ENCODE data around the gene MIA3. TPM values are rescaled to one million over a fixed set of nuclear protein-coding genes. Genes with fewer than 3 reads are reported as not detected.

The MIA3 gene
- total RNA-seq, 1 donor from 2014 or later = 46.3 TPM

DNA sequence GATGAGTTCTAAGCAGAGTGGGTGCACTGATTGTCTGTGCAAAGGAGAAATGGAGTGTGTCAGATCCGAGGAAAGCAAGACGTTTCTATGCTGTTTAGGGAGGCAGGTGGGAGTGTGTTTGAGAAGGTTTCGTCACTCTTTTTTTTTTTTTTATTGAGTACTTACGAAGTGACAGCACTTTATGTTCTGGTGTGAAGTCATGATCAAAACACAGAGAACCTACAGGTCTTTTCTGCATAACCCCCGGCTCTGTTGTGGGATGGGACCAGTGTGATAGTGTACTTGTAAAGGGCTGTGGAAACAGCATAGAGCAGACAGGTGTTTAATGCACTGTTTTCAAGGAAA lies 26.7 kb downstream of the MIA3 start:
- Histone ChIP-seq H3K9me3 (ENCODE audit: low read depth) (no peaks in the 10 kb centered on the region), H3K4me3 (peak overlapping the region; percentile 67), H3K27ac (no peak overlapping the region), H3K79me2 (ENCODE audit: low read depth) (peaks cover 16% of the 10 kb centered on the region), H3K9ac (peak overlapping the region; percentile 62), H3K4me1 (no peaks in the 10 kb centered on the region), H2AFZ (replicated peaks) (peak overlapping the region; percentile 60), H3K36me3 (peaks cover 12% of the 10 kb centered on the region), H3K27me3 (no peaks in the 10 kb centered on the region), H3K4me2 (peak overlapping the region; percentile 88), H4K20me1 (ENCODE audit: low read depth) (no peaks in the 10 kb centered on the region), H3F3A (ENCODE audit: low read depth) (peaks cover 26% of the 10 kb centered on the region)
- DNase-seq (ENCODE audit: low spot score) = no peak
- peaks cover 2% of the 10 kb centered on the region for H3K27me3 Mint-ChIP-seq (ENCODE audit: insufficient read depth, low read depth)
- no peaks in the 10 kb centered on the region for H3K9me3 Mint-ChIP-seq
- peak overlapping the region; percentile 94 for H3K27ac Mint-ChIP-seq
- TF ChIP-seq EZH2 (IDR thresholded peaks at IDR 0.05) = no peak
- no peak for TF ChIP-seq EZH2phosphoT487 (IDR thresholded peaks at IDR 0.05)
- TF ChIP-seq, protein P1, sequence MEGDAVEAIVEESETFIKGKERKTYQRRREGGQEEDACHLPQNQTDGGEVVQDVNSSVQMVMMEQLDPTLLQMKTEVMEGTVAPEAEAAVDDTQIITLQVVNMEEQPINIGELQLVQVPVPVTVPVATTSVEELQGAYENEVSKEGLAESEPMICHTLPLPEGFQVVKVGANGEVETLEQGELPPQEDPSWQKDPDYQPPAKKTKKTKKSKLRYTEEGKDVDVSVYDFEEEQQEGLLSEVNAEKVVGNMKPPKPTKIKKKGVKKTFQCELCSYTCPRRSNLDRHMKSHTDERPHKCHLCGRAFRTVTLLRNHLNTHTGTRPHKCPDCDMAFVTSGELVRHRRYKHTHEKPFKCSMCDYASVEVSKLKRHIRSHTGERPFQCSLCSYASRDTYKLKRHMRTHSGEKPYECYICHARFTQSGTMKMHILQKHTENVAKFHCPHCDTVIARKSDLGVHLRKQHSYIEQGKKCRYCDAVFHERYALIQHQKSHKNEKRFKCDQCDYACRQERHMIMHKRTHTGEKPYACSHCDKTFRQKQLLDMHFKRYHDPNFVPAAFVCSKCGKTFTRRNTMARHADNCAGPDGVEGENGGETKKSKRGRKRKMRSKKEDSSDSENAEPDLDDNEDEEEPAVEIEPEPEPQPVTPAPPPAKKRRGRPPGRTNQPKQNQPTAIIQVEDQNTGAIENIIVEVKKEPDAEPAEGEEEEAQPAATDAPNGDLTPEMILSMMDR (IDR thresholded peaks at IDR 0.05) = no peak
- H3K4me1 Mint-ChIP-seq = peaks cover 15% of the 10 kb centered on the region
- peak overlapping the region; percentile 97 for H3K4me3 Mint-ChIP-seq
- H3K36me3 Mint-ChIP-seq = peaks cover 3% of the 10 kb centered on the region

DNA sequence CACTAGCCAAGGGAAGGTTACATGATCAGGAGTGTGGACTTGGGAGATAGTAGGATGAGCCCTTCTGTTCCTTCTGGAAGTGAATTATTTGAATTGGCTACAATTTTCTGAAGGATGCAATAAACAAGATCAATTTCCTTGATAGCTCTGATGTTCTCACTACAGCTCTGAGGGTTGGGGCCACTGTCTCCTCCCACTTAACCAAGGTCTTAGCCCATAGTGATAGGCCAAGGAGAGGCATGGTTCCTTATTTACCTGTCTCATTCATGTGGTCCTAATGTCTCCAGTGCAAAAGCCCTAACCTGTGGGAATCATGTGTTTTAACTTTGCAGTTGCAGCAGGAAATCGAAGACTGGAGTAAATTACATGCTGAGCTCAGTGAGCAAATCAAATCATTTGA lies 34.8 kb downstream of the MIA3 start:
- Histone ChIP-seq H3K36me3 (peaks cover 31% of the 10 kb centered on the region), H3K4me3 (no peak overlapping the region), H3K9ac (no peak overlapping the region), H3K27ac (no peak overlapping the region), H3K9me3 (ENCODE audit: low read depth) (no peaks in the 10 kb centered on the region), H3F3A (ENCODE audit: low read depth) (no peaks in the 10 kb centered on the region), H3K27me3 (no peaks in the 10 kb centered on the region), H4K20me1 (ENCODE audit: low read depth) (no peaks in the 10 kb centered on the region), H3K79me2 (ENCODE audit: low read depth) (no peaks in the 10 kb centered on the region), H2AFZ (replicated peaks) (no peak overlapping the region), H3K4me1 (no peaks in the 10 kb centered on the region), H3K4me2 (no peak overlapping the region)
- H3K4me3 Mint-ChIP-seq = no peak overlapping the region
- no peaks in the 10 kb centered on the region for H3K4me1 Mint-ChIP-seq
- no peaks in the 10 kb centered on the region for H3K27me3 Mint-ChIP-seq (ENCODE audit: insufficient read depth, low read depth)
- no peaks in the 10 kb centered on the region for H3K9me3 Mint-ChIP-seq
- H3K27ac Mint-ChIP-seq = no peak overlapping the region
- peaks cover 13% of the 10 kb centered on the region for H3K36me3 Mint-ChIP-seq
- no peak for DNase-seq (ENCODE audit: low spot score)
- TF ChIP-seq, protein P1 (IDR thresholded peaks at IDR 0.05) = no peak
- TF ChIP-seq EZH2phosphoT487 (IDR thresholded peaks at IDR 0.05) = no peak
- TF ChIP-seq EZH2 (IDR thresholded peaks at IDR 0.05) = no peak

DNA sequence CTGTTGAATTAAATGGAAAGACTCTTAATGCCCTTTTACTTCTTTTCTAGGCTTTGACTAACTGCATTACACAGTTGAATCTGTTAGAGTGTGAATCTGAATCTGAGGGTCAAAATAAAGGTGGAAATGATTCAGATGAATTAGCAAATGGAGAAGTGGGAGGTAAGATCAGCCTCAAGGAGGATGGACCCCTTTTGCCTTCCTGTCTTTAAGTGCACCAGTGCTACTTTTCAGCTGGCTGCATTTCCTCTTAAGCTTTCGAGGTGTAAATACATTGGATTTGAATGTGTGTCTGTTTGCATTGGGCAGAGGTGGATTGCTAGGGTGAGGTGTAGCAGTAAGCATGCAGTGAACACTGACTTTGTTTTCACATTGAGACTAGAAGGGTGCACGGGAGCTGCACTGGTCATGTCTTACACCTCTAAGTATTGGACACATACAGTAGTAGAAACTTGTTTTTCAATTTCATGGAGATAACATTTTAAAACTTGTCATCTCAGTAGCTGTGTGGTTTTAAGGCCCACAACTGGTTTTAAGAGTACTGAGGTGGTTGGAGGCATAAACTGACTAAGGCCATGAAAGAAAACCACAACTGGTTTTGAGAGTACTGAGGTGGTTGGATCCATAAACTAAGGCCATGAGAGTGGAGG lies 35.4 kb downstream of the MIA3 start:
- TF ChIP-seq EZH2 (IDR thresholded peaks at IDR 0.05) = no peak
- TF ChIP-seq EZH2phosphoT487 (IDR thresholded peaks at IDR 0.05) = no peak
- TF ChIP-seq, protein P1 (IDR thresholded peaks at IDR 0.05) = no peak
- H3K4me1 Mint-ChIP-seq = no peaks in the 10 kb centered on the region
- Histone ChIP-seq H3K4me2 (no peak overlapping the region), H3K27me3 (no peaks in the 10 kb centered on the region), H3K9ac (no peak overlapping the region), H3K27ac (no peak overlapping the region), H3K4me3 (no peak overlapping the region), H2AFZ (replicated peaks) (no peak overlapping the region), H3K4me1 (no peaks in the 10 kb centered on the region), H3F3A (ENCODE audit: low read depth) (peaks cover 3% of the 10 kb centered on the region), H4K20me1 (ENCODE audit: low read depth) (no peaks in the 10 kb centered on the region), H3K9me3 (ENCODE audit: low read depth) (no peaks in the 10 kb centered on the region), H3K79me2 (ENCODE audit: low read depth) (no peaks in the 10 kb centered on the region), H3K36me3 (peaks cover 37% of the 10 kb centered on the region)
- H3K9me3 Mint-ChIP-seq = no peaks in the 10 kb centered on the region
- no peaks in the 10 kb centered on the region for H3K27me3 Mint-ChIP-seq (ENCODE audit: insufficient read depth, low read depth)
- H3K4me3 Mint-ChIP-seq = no peak overlapping the region
- no peak overlapping the region for H3K27ac Mint-ChIP-seq
- no peak for DNase-seq (ENCODE audit: low spot score)
- H3K36me3 Mint-ChIP-seq = peaks cover 14% of the 10 kb centered on the region
